ENCODE measurements around the gene PCNX2.

Gene PCNX2

DNA sequence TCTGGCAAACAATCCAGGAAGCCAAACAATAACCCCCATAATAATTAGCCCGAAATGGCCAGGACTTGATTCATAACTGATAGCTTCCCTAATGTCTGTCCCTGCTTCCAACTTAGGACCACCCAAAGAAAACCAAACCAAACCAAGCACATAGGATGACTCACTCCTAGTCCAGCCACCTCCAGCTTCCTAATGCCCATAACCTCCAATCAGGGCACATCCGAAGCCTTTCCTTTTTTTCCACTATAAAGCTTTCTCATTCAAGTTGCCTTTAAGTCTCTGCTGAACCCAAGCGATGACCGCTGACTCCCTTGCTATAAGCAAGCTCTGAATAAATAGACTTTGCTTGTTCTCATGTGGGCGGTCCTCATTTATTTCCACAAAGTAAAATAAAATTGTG is 40.4 kb downstream of the PCNX2 start:
- no peak for DNase-seq

DNA sequence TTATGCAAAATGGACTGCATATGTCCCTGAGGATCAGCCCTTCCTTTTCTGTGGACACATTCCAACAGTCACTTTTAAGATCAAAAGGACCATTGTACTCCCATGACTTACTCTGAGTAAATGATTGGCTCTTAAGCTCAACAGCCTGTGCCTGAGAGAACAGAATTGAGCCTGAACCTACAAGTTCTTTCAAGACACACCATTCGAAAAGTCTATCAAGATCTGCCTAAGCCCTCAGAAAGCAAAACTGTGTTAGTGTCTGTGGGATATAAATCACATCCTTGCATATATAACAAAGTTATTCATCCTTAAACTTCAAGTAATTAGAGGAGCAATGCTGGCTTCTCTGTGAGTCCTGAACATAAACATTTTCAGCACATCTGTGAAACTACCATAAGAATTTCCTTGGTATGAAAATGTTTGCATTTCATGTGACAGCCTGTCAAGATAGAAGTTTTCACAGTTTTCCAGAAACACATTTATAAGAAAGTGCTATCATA is 41.6 kb downstream of the PCNX2 start:
- no peak for DNase-seq

DNA sequence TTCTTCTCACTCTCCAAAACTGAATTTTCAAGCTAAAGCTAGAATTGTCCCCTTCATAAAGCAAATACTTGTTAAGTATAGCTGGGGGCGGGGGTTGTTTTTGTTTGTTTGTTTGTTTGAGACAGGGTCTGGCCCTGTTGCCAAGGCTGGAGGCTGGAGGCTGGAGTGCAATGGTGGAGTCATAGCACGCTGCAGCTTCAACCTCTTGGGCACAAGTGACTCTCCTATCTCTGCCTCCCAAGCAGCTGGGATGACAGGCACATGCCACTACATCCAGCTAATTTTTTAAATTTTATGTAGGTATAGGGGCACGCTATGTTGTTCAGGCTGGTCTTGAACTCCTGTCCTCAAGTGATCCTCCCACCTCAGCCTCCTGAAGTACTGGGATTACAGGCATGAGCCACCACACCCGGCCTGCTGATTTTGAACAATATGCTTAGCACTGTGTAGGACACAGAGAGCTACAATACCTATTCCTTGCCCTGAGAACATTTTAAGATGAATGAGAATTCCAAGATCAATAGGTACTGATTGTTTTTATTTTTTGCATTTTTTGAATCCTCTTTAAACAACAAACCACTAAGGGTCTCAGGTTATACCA is 42.2 kb downstream of the PCNX2 start:
- DNase-seq = no peak

DNA sequence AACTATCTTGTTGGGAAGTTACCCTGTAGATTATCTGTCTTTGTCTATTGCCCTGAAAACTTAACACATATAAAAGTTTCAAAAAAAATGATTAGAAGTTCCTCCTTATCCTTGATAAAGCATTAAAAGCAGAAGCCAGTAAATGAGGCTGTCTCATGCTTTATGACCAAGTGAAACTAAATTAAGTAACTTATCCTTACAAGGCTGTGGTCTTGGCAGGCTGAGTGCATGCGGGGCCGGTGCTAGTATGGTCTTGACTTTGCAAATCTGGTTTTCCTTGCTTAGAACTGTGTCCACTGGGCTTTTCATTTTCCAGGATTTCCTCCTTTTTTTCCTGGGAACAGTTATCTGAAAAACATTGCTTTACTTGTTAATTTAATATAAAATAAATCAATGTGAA is 43.1 kb downstream of the PCNX2 start:
- DNase-seq = no peak

DNA sequence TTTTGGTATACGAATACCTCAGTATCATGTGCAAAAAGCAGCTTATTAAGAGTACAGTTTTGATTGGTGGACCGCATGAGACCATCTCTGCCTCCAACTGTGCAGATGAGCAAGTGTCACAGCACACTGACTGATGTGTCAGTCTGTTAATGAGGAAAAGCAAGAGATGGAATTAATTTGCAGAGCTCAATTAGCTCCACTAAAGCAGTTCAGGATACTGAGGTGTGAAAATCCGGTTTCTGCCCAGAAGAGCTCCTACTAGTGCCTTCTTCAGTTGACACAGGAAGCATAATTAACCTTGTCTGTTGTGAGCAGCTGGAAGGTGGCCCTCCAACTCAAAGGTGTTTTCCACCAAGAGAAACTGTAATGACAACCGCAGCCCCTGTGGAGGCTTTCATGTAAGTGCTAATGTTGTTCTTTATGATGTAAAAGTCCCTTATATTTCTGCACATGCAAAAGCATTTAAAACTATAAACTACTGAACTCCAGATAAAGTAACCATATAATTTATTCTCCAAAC is 44.3 kb downstream of the PCNX2 start:
- DNase-seq = no peak

DNA sequence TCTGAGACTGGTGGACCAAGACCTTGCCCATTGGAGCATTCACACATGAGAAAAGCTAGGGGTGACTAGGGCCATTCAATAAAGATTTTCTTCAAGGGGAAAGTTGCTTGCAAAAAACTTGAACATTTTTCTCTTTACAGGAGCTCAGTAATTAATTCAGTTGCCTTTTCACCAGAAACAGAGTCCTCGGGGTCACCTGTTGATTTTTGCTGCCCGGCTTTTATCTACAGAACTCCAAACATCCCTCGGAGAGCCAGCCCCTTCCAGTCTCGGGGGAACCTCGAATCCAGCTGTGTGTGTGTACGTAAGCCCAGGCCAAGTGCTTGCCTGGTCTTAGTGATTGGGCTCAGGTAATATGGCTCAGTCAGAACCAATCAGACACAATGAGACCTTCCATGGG is 47.5 kb downstream of the PCNX2 start:
- no peak for DNase-seq

DNA sequence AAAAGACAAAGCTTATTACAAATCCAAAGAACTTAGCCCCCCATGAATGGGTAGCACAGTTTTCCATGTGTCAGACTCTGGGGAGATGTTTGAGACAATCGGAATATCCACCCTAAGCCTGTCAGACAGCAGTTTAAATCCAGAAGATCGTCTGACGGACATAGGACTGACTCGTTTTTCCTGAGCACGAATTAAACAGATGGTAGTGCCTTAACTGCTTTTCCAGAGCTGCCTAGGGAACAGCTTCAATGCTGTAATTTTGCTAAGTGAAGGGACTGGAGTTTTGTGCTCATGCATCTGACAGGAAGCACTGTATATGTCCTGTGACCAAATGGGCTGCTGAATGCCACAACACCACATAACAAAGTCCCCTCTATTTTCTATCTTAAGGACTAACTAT is 48.6 kb downstream of the PCNX2 start:
- no peak for DNase-seq

DNA sequence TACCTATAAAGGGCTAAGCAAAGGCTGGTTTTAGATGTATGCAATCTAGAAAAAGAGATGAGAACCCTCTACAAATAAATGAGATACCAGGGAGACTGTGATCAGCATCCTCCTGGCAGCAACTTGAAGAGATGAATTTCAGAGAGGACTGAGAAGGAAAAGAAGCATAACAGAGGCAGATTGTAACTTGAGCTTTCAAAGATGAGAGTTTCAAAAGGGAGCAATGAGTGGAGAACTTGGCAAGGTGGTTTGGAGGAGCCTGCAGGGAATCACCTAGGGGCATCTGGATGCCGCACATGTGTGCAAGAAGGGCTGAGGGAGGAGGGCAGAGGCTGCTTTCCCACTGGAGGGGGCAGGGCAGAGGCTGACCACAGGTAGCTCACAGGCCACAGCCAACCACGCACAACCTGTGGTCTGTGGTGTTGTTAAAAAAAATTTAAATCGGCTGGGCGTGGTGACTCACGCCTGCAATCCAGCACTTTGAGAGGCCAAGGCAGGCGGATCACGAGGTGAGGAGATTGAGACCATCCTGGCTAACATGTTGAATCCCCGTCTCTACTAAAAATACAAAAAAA is 50.2 kb downstream of the PCNX2 start:
- no peak for DNase-seq

DNA sequence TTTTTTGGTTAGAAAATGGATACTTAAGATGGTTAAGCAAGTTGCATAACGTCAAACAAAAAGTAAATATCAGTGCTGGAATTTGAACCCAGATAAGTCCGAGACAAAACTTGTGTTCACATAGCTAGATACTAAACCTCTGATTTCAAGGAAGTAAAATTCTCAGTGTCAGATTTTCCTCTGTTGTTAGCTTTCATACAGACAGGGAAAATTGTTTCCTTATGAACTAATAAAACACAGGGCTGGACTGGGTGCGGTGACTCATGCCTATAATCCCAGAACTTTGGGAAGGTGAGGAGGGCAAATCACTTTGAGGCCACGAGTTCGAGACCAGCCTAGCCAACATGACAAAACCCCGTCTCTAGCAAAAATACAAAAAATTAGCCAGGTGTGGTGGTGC is 51.3 kb downstream of the PCNX2 start:
- DNase-seq = no peak

DNA sequence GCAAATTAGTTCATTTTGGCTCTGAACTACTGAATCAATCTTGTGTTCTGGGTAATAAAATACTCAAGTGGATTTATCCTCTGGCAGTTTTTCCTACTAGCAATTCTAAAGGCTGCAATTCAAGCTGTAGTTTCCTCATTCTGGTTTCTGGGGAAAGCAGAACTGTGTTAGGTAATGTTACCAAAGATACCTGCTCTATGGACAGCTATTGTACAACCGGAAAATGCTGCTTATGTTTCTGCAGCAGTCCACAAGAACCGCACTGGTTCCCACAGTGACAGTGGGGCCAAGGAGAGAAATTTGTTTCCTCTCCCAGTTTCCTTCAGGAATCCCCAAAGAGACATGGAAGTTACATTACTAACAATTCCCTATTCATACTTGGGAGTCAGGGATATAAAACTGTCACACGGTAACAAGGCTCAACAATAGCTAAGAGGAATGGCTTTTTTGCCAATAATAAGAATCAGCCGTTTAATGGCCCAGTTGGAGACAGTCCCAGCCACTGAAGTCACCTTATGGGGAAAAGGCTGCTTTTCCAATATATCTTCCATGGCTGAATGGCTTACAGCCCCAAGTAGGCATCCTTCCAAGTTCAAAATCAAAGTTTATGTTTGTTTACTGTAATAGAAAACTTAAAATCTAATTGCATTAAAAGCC is 52.6 kb downstream of the PCNX2 start:
- DNase-seq = no peak

DNA sequence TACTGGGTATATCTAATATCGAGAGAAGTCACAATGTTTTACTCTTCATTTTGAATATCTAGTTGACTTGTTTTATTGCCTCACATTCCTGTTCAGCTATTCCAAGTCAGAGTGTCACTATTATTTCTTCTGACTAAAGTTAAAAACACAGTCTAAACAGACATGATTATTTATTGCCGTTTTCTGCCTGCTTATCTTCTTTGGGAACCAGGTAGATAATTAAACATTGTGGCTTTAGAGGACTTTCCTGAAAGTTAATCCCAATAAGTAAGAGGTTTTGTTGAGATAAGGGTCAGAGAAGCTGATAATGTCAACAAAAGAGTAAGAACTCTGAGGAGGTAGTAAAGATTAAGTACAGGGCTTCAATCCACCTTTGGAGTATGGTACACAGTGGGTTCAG is 53.8 kb downstream of the PCNX2 start:
- DNase-seq = no peak

DNA sequence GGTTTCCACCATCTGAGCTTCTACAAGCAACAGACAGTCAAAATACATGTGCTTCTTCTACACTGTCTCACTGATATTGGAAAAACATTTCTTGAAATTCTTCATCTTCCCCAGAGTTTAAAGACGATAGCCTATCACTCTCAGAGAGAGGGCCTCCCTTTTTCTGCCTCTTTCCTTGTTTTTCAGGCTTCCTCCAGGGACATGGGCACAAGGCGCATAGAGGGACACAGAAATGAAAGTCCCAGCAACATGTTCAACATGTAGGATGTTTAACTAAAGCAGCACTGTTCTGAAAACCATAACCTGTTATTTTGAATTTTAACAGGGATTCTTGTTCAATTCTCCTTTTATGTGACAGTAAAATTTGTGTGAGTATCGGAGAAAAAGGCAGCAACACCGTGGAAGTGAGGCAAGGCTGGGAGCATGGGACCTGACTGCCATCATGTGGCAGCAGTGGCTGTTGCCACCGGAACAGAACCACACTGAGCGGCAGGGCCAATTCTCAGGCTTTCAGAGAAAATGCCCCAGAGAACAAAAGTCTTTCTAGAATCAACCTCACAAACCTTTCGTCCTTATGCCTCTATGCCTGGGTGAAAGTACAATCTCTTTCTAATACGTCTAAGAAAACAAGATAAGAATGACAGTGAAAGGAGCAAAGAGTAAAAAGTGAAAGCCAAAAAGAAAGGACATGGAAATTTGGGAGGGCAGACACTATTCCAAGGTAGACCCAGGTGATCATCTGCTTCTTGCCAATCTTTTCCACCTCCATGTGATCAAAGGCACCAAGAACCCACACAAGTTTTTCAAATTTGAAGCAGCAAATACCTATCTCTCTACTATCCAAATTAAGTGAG is 54.5 kb downstream of the PCNX2 start:
- DNase-seq = peak; percentile 51

DNA sequence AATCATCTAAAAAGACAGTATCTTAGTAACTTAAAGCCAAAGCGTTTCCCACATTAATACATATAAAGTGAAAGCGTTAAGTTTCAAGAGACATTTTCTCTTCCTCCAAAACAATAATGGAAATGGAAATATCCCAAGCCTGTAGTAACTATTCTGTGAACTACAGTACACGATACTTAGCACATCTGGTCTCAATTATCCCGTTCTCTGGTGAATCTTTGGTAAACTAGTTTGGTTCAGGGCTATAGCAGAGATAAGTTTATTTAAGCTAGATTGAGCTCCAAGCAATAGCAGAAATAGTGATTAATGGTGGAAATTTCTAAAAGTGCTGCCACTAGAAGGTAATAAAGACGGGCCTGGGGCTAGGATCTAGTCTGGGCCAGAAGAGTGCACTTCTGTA is 55.2 kb downstream of the PCNX2 start:
- DNase-seq = no peak

DNA sequence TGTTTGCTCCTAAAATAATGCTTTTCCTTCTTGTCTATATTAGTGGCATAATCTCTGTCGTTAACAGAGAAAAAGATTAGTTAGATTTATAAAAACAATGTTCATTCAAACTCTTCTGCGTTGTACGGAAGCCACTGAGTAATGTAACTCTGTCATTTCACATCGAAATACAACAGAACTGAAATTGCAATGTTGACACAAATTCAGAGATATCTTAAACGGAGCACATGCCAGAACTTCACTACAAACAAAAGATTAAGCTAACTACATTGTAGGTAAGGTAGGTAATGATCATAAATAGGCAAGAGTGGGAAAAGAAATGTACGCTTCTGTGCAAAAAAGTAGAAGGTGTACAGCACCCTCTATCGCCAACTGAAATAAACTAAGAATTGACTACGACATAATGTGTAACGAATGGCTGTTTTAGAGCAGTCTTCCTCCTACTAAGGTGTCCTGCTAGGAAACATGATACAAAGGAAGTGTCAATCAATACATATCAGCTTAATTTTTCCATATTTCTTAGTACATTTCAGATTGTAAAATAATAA is 56.6 kb downstream of the PCNX2 start:
- no peak for DNase-seq

DNA sequence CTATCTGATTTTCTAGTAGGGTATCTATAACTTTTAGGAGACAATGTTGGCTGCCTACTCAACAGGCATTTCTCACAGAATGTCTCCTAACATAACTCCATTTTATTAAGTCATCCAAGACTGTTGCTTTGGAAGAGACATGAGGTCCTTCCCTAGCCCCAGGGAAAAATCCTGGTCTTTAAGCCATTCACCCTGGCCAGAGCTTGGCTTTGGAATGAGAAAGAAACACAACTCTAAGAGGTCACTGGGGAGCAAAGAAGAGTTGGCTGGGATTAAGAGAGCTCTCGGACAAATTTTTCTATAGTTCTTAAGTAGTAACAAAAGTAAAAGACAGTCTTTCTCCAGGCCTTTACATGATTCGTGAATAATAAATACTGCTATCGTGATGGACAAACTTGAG is 57.9 kb downstream of the PCNX2 start:
- no peak for DNase-seq

DNA sequence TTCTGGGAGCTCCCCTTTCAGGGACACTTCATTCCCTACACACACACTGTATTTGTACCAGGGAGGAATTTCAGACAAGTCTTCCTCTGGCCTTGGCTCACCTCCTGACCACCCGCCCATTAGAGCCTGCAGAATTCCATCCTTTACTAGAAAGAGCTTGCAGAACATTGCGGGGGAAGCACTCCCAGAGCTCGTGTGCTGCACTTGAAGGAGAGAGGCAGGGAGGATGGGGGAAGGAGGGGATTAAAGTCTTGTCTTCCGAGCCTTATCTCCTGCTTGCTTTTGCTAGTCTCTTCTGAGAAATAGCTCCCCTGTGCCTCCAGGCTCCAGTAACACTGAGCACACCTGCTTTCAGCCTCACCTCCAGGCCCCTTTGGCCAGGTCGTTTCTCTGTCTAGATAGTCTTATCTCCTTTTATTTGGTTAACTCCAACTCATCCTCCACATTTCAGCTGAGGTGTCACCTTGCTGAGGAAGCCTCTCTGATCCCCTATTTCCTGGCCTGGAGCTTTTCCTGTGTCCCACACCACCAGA is 62.0 kb downstream of the PCNX2 start:
- DNase-seq = no peak

DNA sequence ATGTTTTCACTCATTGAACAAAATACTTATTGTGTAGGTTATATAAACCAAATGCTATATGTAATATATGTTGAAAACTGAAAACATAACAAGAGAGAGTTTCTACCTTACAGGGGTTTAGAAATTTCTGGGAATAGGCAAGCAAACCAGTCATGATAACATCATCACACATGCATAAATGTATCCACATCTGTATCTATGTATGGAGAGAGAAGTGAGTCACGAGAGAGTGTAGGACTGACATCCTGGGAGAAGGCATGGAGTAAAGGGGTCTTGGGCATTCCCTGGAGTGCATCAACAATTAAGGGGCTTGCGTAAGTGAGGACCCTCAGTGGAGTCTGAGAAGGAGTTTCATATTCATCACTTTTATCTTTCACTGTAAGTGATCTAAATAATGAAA is 65.5 kb downstream of the PCNX2 start:
- DNase-seq = no peak

DNA sequence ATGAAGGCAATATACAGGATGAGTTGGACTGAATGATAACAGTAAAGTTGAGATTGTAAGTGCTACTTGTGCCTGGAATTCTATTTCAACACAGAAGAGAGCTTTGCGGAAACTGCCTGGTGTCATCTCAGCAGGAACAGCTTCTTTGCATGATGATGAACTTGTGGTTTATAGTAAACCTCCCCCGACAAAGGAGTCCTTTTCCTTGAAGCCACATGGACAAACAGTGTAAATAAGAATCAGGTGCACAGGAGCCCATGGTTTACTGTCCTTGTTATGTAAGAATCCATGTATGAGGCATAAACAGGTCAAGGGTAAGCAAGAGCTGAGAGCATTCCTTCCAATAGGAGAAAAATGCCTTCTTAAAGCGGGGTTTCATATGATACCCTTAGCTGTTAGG is 66.2 kb downstream of the PCNX2 start:
- no peak for DNase-seq

DNA sequence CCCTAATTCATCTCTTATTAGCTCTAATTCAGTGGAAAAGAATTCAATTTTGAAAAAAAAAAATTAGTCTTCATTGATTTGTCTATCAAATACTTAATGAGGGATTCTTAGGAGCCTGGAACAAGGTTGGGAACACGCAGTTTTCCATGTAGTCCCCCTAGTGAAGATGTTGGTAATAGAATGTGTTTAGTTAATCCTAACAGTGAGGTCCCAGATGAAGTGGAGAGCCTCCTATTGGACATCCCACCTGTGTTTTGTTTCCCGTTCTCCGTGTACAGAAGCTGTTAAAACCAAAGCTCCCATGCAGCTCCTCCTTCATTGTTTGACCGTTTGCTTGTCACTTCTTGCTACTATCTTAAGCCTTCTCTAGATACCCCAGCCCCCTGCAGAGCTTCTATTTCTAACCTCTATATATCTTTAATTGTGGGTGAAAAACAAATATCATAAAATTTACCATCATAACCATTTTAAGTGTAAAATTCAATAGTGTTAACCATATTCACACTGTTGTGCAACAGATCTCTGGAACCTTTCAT is 67.5 kb downstream of the PCNX2 start:
- no peak for DNase-seq

DNA sequence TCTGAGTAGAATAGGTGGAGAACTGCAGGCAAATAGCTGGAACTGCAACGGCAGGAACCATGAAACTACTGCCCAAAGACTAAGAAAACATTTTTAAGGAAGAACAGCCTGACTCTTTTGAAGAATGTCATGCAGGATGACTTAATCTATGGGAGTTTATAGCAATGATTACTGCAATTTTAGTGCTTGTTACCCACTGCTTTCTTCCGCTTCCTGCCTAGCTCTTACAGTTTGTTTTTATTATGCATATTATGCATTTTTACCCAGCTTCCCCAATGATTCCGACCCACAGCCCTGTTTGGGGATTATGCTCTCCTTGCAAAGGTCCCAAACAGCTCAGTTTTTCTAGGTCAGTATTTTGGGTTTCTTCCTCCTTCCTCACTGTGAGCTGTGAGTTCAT is 71.2 kb downstream of the PCNX2 start:
- no peak for DNase-seq

DNA sequence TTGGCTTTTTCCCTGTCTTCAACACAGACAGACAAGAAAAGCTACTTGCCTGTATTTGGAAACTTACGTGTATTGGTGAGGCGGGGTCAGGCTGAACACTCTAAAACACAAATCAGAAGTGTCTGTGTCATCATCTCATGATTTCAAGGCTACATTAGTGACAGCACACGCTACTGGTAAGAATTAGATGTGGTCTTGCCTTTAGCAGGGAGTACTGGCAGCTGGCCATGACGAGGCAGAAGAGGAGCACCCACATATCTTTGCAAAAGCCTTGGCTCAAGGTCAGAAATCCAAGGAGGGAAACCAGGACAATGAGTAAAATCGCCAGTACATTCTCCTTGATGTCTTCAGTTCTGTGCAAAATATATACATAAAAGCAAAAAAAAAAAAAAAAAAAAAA is 77.7 kb downstream of the PCNX2 start:
- DNase-seq = no peak

DNA sequence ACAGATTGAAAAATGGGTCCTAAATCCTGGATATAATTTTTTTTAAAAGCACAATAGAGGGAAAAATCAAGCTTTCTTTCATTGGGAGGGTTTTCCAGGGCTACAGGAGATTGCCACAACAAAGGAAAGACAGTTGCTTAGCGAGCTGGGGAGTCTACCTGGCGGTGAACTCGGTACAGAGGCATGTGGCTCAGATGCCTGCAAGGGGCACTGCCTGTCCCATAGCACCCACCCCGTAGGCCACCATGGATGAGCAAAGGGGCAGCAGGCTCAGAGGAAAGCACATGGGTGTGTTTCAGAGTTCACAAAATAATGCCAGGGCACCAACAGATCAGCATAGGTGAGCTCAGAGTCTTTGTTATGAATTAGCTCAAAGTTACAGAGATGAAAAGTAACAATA is 79.5 kb downstream of the PCNX2 start:
- no peak for DNase-seq
